ENCODE measurements around the gene AK1. TPM values are rescaled to one million over a fixed set of nuclear protein-coding genes. Genes with fewer than 3 reads are reported as not detected.

Gene AK1
- total and polyA plus RNA-seq, 2 of the 8 experiments (the other 6 are each of a cell fraction or from before 2014, with no cell fraction given): 37.9 to 39.2 TPM

Small RNA genes within 50 kb of the gene (microRNA-seq; reads per million reads assigned to microRNA genes)
- 0 reads per million in 2 experiments for gene MIR4672 (ENCODE audit: borderline microRNAs expressed in 2 of 2, borderline number of aligned reads in 2 of 2, borderline replicate concordance in 1 of 2)

Small RNA genes within 50 kb of the gene (small RNA-seq; reads per million reads assigned to genes)
- gene MIR4672 (ENCODE audit: insufficient read depth) (0.69 reads per million), gene RF00019 (ENCODE audit: insufficient read depth) (not detected), gene RNA5SP296 (ENCODE audit: insufficient read depth) (not detected)

Other genes with a start within 250 kb of the AK1 start
- not detected in 2 replicates for gene CFAP157, start 170.7 kb downstream of the AK1 start, total RNA-seq (2021; fragmentation: NEBNext Ultra II Directional; extraction: Animal tissue kit (Norgen Biotek cat#: 25700))
- gene CFAP157, start 170.7 kb downstream of the AK1 start, polyA plus RNA-seq (2011; rRNA removed): 0.05 TPM in 1 of 2 replicates, not detected in the other
- gene PTRH1, start 162.0 kb downstream of the AK1 start, total RNA-seq (2021; fragmentation: NEBNext Ultra II Directional; extraction: Animal tissue kit (Norgen Biotek cat#: 25700)): 11.1 and 11.2 TPM in 2 replicates
- 19.8 and 26.4 TPM in 2 replicates for gene PTRH1, start 162.0 kb downstream of the AK1 start, polyA plus RNA-seq (2011; rRNA removed)
- not detected in 2 replicates for gene TTC16, start 161.6 kb downstream of the AK1 start, total RNA-seq (2021; fragmentation: NEBNext Ultra II Directional; extraction: Animal tissue kit (Norgen Biotek cat#: 25700))
- 0.03 TPM in 2 replicates for gene TTC16, start 161.6 kb downstream of the AK1 start, polyA plus RNA-seq (2011; rRNA removed)
- gene TOR2A, start 142.4 kb downstream of the AK1 start, total RNA-seq (2021; fragmentation: NEBNext Ultra II Directional; extraction: Animal tissue kit (Norgen Biotek cat#: 25700)): 18.4 and 18.7 TPM in 2 replicates
- gene TOR2A, start 142.4 kb downstream of the AK1 start, polyA plus RNA-seq (2011; rRNA removed): 24.9 and 34.2 TPM in 2 replicates
- 6.4 and 7.3 TPM in 2 replicates for gene SH2D3C, start 99.0 kb downstream of the AK1 start, total RNA-seq (2021; fragmentation: NEBNext Ultra II Directional; extraction: Animal tissue kit (Norgen Biotek cat#: 25700))
- gene SH2D3C, start 99.0 kb downstream of the AK1 start, polyA plus RNA-seq (2011; rRNA removed): 8.1 and 12.3 TPM in 2 replicates
- 86.3 and 87.5 TPM in 2 replicates for gene CDK9, start 91.6 kb downstream of the AK1 start, total RNA-seq (2021; fragmentation: NEBNext Ultra II Directional; extraction: Animal tissue kit (Norgen Biotek cat#: 25700))
- gene CDK9, start 91.6 kb downstream of the AK1 start, polyA plus RNA-seq (2011; rRNA removed): 69.1 and 94.0 TPM in 2 replicates
- gene FPGS, start 74.8 kb downstream of the AK1 start, total RNA-seq (2021; fragmentation: NEBNext Ultra II Directional; extraction: Animal tissue kit (Norgen Biotek cat#: 25700)): 62.4 and 63.7 TPM in 2 replicates
- gene FPGS, start 74.8 kb downstream of the AK1 start, polyA plus RNA-seq (2011; rRNA removed): 83.0 and 125 TPM in 2 replicates
- 4.2 and 4.4 TPM in 2 replicates for gene ENG, start 23.0 kb downstream of the AK1 start, total RNA-seq (2021; fragmentation: NEBNext Ultra II Directional; extraction: Animal tissue kit (Norgen Biotek cat#: 25700))
- 1.8 and 3.2 TPM in 2 replicates for gene ENG, start 23.0 kb downstream of the AK1 start, polyA plus RNA-seq (2011; rRNA removed)
- 37.7 and 43.7 TPM in 2 replicates for gene ST6GALNAC6, start 21.9 kb upstream of the AK1 start, total RNA-seq (2021; fragmentation: NEBNext Ultra II Directional; extraction: Animal tissue kit (Norgen Biotek cat#: 25700))
- 64.4 and 72.9 TPM in 2 replicates for gene ST6GALNAC6, start 21.9 kb upstream of the AK1 start, polyA plus RNA-seq (2011; rRNA removed)
- gene ST6GALNAC4, start 39.4 kb upstream of the AK1 start, total RNA-seq (2021; fragmentation: NEBNext Ultra II Directional; extraction: Animal tissue kit (Norgen Biotek cat#: 25700)): 21.8 and 27.0 TPM in 2 replicates
- 34.1 and 49.5 TPM in 2 replicates for gene ST6GALNAC4, start 39.4 kb upstream of the AK1 start, polyA plus RNA-seq (2011; rRNA removed)
- gene PIP5KL1, start 53.1 kb upstream of the AK1 start, total RNA-seq (2021; fragmentation: NEBNext Ultra II Directional; extraction: Animal tissue kit (Norgen Biotek cat#: 25700)): 12.2 and 13.4 TPM in 2 replicates
- gene PIP5KL1, start 53.1 kb upstream of the AK1 start, polyA plus RNA-seq (2011; rRNA removed): 15.4 and 27.4 TPM in 2 replicates
- gene DPM2, start 60.2 kb upstream of the AK1 start, total RNA-seq (2021; fragmentation: NEBNext Ultra II Directional; extraction: Animal tissue kit (Norgen Biotek cat#: 25700)): 45.4 and 48.8 TPM in 2 replicates
- gene DPM2, start 60.2 kb upstream of the AK1 start, polyA plus RNA-seq (2011; rRNA removed): 95.4 and 110 TPM in 2 replicates
- 50.8 and 51.3 TPM in 2 replicates for gene EEIG1, start 103.3 kb upstream of the AK1 start, total RNA-seq (2021; fragmentation: NEBNext Ultra II Directional; extraction: Animal tissue kit (Norgen Biotek cat#: 25700))
- gene EEIG1, start 103.3 kb upstream of the AK1 start, polyA plus RNA-seq (2011; rRNA removed): 29.8 and 61.0 TPM in 2 replicates
- 8.7 and 11.6 TPM in 2 replicates for gene NAIF1, start 189.6 kb upstream of the AK1 start, total RNA-seq (2021; fragmentation: NEBNext Ultra II Directional; extraction: Animal tissue kit (Norgen Biotek cat#: 25700))
- 9.0 and 11.2 TPM in 2 replicates for gene NAIF1, start 189.6 kb upstream of the AK1 start, polyA plus RNA-seq (2011; rRNA removed)
- gene SLC25A25, start 190.6 kb upstream of the AK1 start, total RNA-seq (2021; fragmentation: NEBNext Ultra II Directional; extraction: Animal tissue kit (Norgen Biotek cat#: 25700)): 16.8 and 18.5 TPM in 2 replicates
- 6.5 and 10.0 TPM in 2 replicates for gene SLC25A25, start 190.6 kb upstream of the AK1 start, polyA plus RNA-seq (2011; rRNA removed)

Data from H1 (cell line).